Pancreas (tissue), 10 donors: Measurements from ENCODE around the gene GDF9. TPM values are rescaled to one million over a fixed set of nuclear protein-coding genes. Genes with fewer than 3 reads are reported as not detected.

Experiments used
- ATAC-seq, 4 donors: fragments of 200-7000 bp; cut with Tn5 transposase; one replicate each; pipeline versions ENCODE4 v1.8.0 to v1.9.1; 2020; ENCODE audit warnings: mild to moderate bottlenecking in 4 of 4, moderate library complexity in 4 of 4
- DNase-seq, 6 donors: peaks; one replicate each; pipeline ENCODE4 v3.0.0-alpha.2; 2020
- FAIRE-seq: peaks from 2 replicates; lab custom pipeline; 2012; peaks lifted over from hg19 to GRCh38; lab: Jason Lieb, UNC
- H3K27ac ChIP-seq, 4 donors: fragments of 200-600 bp; sonication (generic); 1 replicate in 3 of 4; 2 replicates in 1 of 4; pipeline versions ENCODE4 v1.5.0 to v1.8.0; 2020
- H3K27me3 ChIP-seq, 4 donors: fragments of 200-600 bp; one replicate each; pipeline ENCODE4 v1.8.0; 2021
- H3K36me3 ChIP-seq, 3 donors: fragments of 200-600 bp; sonication (generic) in 1 of 3; one replicate each; pipeline versions ENCODE4 v1.5.0 to v1.8.0; 2020 to 2021
- H3K4me1 ChIP-seq, 3 donors: fragments of 200-600 bp; one replicate each; pipeline ENCODE4 v1.8.0; 2021
- H3K4me3 ChIP-seq, 4 donors: fragments of 200-600 bp; sonication (generic) in 2 of 4; one replicate each; pipeline versions ENCODE4 v1.5.0 to v1.8.0; 2020 to 2021
- H3K9me3 ChIP-seq, 4 donors: fragments of 200-600 bp; one replicate each; pipeline ENCODE4 v1.8.0; 2021
- CTCF ChIP-seq, 4 donors: fragments of 200-600 bp; sonication (generic) in 3 of 4; IDR thresholded peaks; one replicate each; pipeline versions ENCODE4 v1.5.0 to v1.8.0; 2021; ENCODE audit warnings: antibody characterized with exemption in 4 of 4
- WGBS, 2 donors: extraction: QIAGEN DNeasy Blood & Tissue Kit; methylation state at CpG; one replicate each; pipeline ENCODE4 v1.1.7; 2013; 5-methylcytosine and 5-hydroxymethylcytosine counted together
- intact Hi-C, 3 donors: fragments of 100-400 bp; cut with DNase I; formaldehyde crosslinking; loops; one replicate each; pipeline versions ENCODE4 v1.11.1 to v1.14.2; 2022
- polyA plus RNA-seq, 2 donors: library from polyadenylated mRNA; stranded (reverse); fragments of 200-250 nt; gene quantifications; one replicate each; pipeline ENCODE4 v1.2.3, GENCODE V29; 2013
- total RNA-seq, 6 donors: library from RNA; stranded (reverse); fragmentation: NEBNext Ultra II Directional in 4 of 6; extraction: Animal tissue kit (Norgen Biotek cat#: 25700) in 4 of 6; gene quantifications; one replicate each; pipeline versions ENCODE4 v1.2.1 to v1.2.4, GENCODE V29; 2021 to 2023
- donor health status: healthy with polysubstance abuse.
- donor health status: DM: no; HTN: no; CAD: no; lungs with moderate emphysema.
- donor health status: DM: no; HTN: no; CAD: no.
- donor health status: control.
- donor health status: control.
- donor health status: Bipolar disorder and iron deficiency.
- donor health status: DM: yes; HTN: yes; CAD: no.
- donor health status: DM: no; HTN: no; CAD: no.
- donor health status: DM: no; HTN: no; CAD: no.
- donor health status: DM: yes; HTN: yes; CAD: no.

The GDF9 gene
- total and polyA plus RNA-seq, 8 donors: 0.19 to 1.1 (median 0.34) TPM

- TF ChIP-seq CTCF (IDR thresholded peaks at IDR 0.05): no peak
- no peak overlapping the region for H3K27ac ChIP-seq
- DNase-seq: no peak
- no peak overlapping the region for H3K4me3 ChIP-seq
- 82 to 91% methylated on average over 4 of the region's 4 CpGs for WGBS, 2 donors
- intact Hi-C loops: no loop called here
- no peak for ATAC-seq
- peaks cover 0 to 70% (median 24%) of the 10 kb centered on the region in 3 donors for H3K36me3 ChIP-seq
- H3K4me1 ChIP-seq: no peaks in the 10 kb centered on the region
- no peak for FAIRE-seq
- H3K27me3 ChIP-seq: no peaks in the 10 kb centered on the region
- no peaks in the 10 kb centered on the region for H3K9me3 ChIP-seq
Measured at GRCh38 chr5:132895719-132896305, 29.5 kb upstream of the GDF9 start.

GRCh38 chr5:132890817-132891216 is 24.5 kb upstream of the GDF9 start:
- H3K36me3 ChIP-seq: peaks cover 0 to 85% (median 29%) of the 10 kb centered on the region in 3 donors

GRCh38 chr5:132889501-132889900 is 23.2 kb upstream of the GDF9 start:
- Histone ChIP-seq H3K27me3 (no peaks in the 10 kb centered on the region), H3K27ac (no peak overlapping the region), H3K4me3 (no peak overlapping the region), H3K36me3 (peaks cover 0 to 82% (median 23%) of the 10 kb centered on the region in 3 donors), H3K9me3 (no peaks in the 10 kb centered on the region), H3K4me1 (no peaks in the 10 kb centered on the region)
- DNase-seq: no peak
- FAIRE-seq: no peak
- no peak for TF ChIP-seq CTCF (IDR thresholded peaks at IDR 0.05)
- intact Hi-C loops: loop anchor here in 1 of 3 donors (10.0 kb wide), 1 partner anchor 65 kb away; no protein-coding TSS in a partner anchor
- no peak for ATAC-seq

More at GRCh38 chr5:132890817-132891216, 24.5 kb upstream of the GDF9 start:
- Histone ChIP-seq H3K27me3 (no peaks in the 10 kb centered on the region), H3K9me3 (no peaks in the 10 kb centered on the region), H3K4me3 (no peak overlapping the region), H3K27ac (no peak overlapping the region), H3K4me1 (no peaks in the 10 kb centered on the region)
- FAIRE-seq (no peak), DNase-seq (no peak), ATAC-seq (no peak)
- WGBS, 2 donors: 94 to 96% methylated on average over 4 of the region's 4 CpGs
- no peak for TF ChIP-seq CTCF (IDR thresholded peaks at IDR 0.05)
- intact Hi-C loops: no loop called here

GRCh38 chr5:132887283-132887682 is 21.0 kb upstream of the GDF9 start:
- no peak for DNase-seq
- Histone ChIP-seq H3K27ac (no peak overlapping the region), H3K36me3 (peaks cover 0 to 70% (median 14%) of the 10 kb centered on the region in 3 donors), H3K4me1 (no peaks in the 10 kb centered on the region), H3K4me3 (no peak overlapping the region), H3K27me3 (no peaks in the 10 kb centered on the region), H3K9me3 (no peaks in the 10 kb centered on the region)
- no peak for FAIRE-seq
- no peak for ATAC-seq
- 19 to 22% methylated on average over 1 of the region's 1 CpG for WGBS, 2 donors
- no peak for TF ChIP-seq CTCF (IDR thresholded peaks at IDR 0.05)
- intact Hi-C loops: loop anchor here in 1 of 3 donors (10.0 kb wide), 1 partner anchor 62 kb away; no protein-coding TSS in a partner anchor
